Cardiac muscle cell (in vitro differentiated cells and primary cell): Measurements from ENCODE around the gene SLC4A4. TPM values are rescaled to one million over a fixed set of nuclear protein-coding genes. Genes with fewer than 3 reads are reported as not detected.

Experiments
- DNase-seq, 2 donors: peaks; one replicate each; pipeline versions ENCODE4 v3.0.0 to v3.0.0-alpha.2; 2010 to 2017; ENCODE audit warnings: low read depth in 1 of 2, low spot score in 1 of 2
- H3K27ac ChIP-seq: fragments of 200-600 bp; sonication (generic); 2 replicates; pipeline ENCODE4 v1.5.1; 2016
- H3K27me3 ChIP-seq: fragments of 200-600 bp; sonication (generic); 2 replicates; pipeline ENCODE4 v1.6.0; 2016; ENCODE audit warnings: control low read depth
- H3K36me3 ChIP-seq: fragments of 200-600 bp; sonication (generic); 2 replicates; pipeline ENCODE4 v1.5.1; 2016; ENCODE audit warnings: control low read depth
- H3K4me1 ChIP-seq: fragments of 200-600 bp; sonication (generic); 2 replicates; pipeline ENCODE4 v1.8.1; 2017; ENCODE audit warnings: low read depth, mild to moderate bottlenecking, mixed run types
- H3K4me3 ChIP-seq: fragments of 200-600 bp; sonication (generic); 2 replicates; pipeline ENCODE4 v1.5.1; 2016; ENCODE audit warnings: mild to moderate bottlenecking
- H3K9me3 ChIP-seq: fragments of 200-600 bp; sonication (generic); 2 replicates; pipeline ENCODE4 v1.5.1; 2017; ENCODE audit warnings: low read depth, mild to moderate bottlenecking, control low read depth
- CTCF ChIP-seq: IDR thresholded peaks from 2 replicates; pipeline ENCODE4 v1.5.1; 2012; ENCODE audit warnings: low read depth, mild to moderate bottlenecking, low read length
- polyA plus RNA-seq: library from polyadenylated mRNA; unstranded; fragments of >200 nt; fragmentation: Nextera tagmentation; extraction: Ambion mirVana; gene quantifications from 2 replicates; pipeline ENCODE4 v1.2.1, GENCODE V29; 2016
- total RNA-seq: library from RNA; depleted of rRNA; stranded (reverse); fragments of >200 nt; gene quantifications from 2 replicates; pipeline ENCODE4 v1.2.3, GENCODE V29; 2016

The SLC4A4 gene
- total and polyA plus RNA-seq, 2 experiments from 2014 or later = 12.7 to 31.5 TPM

GRCh38 chr4:71356924-71357663 is 18.3 kb downstream of the SLC4A4 start:
- Histone ChIP-seq H3K27ac (no peak overlapping the region), H3K9me3 (no peaks in the 10 kb centered on the region), H3K27me3 (no peaks in the 10 kb centered on the region), H3K36me3 (no peaks in the 10 kb centered on the region), H3K4me1 (peaks cover 13% of the 10 kb centered on the region), H3K4me3 (no peak overlapping the region)
- TF ChIP-seq CTCF = no peak
- DNase-seq = no peak

- peaks cover 9% of the 10 kb centered on the region for H3K4me1 ChIP-seq
- H3K9me3 ChIP-seq = no peaks in the 10 kb centered on the region
- no peaks in the 10 kb centered on the region for H3K27me3 ChIP-seq
- no peak overlapping the region for H3K27ac ChIP-seq
- no peaks in the 10 kb centered on the region for H3K36me3 ChIP-seq
- TF ChIP-seq CTCF = no peak
- H3K4me3 ChIP-seq = no peak overlapping the region
- no peak for DNase-seq
Measured at GRCh38 chr4:71360844-71361243, 22.0 kb downstream of the SLC4A4 start.

- H3K27me3 ChIP-seq = no peaks in the 10 kb centered on the region
- H3K9me3 ChIP-seq = no peaks in the 10 kb centered on the region
- H3K36me3 ChIP-seq = no peaks in the 10 kb centered on the region
- H3K27ac ChIP-seq = no peak overlapping the region
- TF ChIP-seq CTCF = no peak
- peaks cover 9% of the 10 kb centered on the region for H3K4me1 ChIP-seq
- no peak for DNase-seq
- H3K4me3 ChIP-seq = no peak overlapping the region
Measured at GRCh38 chr4:71361476-71361875, 22.7 kb downstream of the SLC4A4 start.

- no peaks in the 10 kb centered on the region for H3K36me3 ChIP-seq
- DNase-seq = no peak
- peaks cover 5% of the 10 kb centered on the region for H3K4me1 ChIP-seq
- no peak for TF ChIP-seq CTCF
- no peaks in the 10 kb centered on the region for H3K9me3 ChIP-seq
- no peak overlapping the region for H3K27ac ChIP-seq
- H3K27me3 ChIP-seq = no peaks in the 10 kb centered on the region
- no peak overlapping the region for H3K4me3 ChIP-seq
Measured at GRCh38 chr4:71366766-71367165, 27.9 kb downstream of the SLC4A4 start.

- H3K36me3 ChIP-seq = no peaks in the 10 kb centered on the region
- no peak for TF ChIP-seq CTCF
- DNase-seq = no peak
- H3K27me3 ChIP-seq = no peaks in the 10 kb centered on the region
- no peak overlapping the region for H3K27ac ChIP-seq
- H3K4me3 ChIP-seq = no peak overlapping the region
- H3K9me3 ChIP-seq = no peaks in the 10 kb centered on the region
- H3K4me1 ChIP-seq = peaks cover 12% of the 10 kb centered on the region
Measured at GRCh38 chr4:71367546-71367945, 28.7 kb downstream of the SLC4A4 start.

- no peak for TF ChIP-seq CTCF
- Histone ChIP-seq H3K4me3 (no peak overlapping the region), H3K4me1 (peaks cover 22% of the 10 kb centered on the region), H3K27ac (no peak overlapping the region), H3K36me3 (no peaks in the 10 kb centered on the region), H3K9me3 (no peaks in the 10 kb centered on the region), H3K27me3 (no peaks in the 10 kb centered on the region)
- DNase-seq = no peak
Measured at GRCh38 chr4:71368906-71369305, 30.1 kb downstream of the SLC4A4 start.
